GM19324 (cell line): ENCODE data around the gene ALX3.
"Not testable (repeated sequence)": the region's sequence is repeated elsewhere in the genome, so short reads cannot be mapped to it uniquely, and the experiment has no call there.

Experiments used
- ATAC-seq: cut with Tn5 transposase; IDR thresholded peaks from one replicate; pipeline ENCODE4 v1.9.1; 2021; ENCODE audit warnings: mild to moderate bottlenecking, moderate library complexity; ENCODE audit not compliant: unreplicated experiment, low FRiP score

The ALX3 gene

DNA sequence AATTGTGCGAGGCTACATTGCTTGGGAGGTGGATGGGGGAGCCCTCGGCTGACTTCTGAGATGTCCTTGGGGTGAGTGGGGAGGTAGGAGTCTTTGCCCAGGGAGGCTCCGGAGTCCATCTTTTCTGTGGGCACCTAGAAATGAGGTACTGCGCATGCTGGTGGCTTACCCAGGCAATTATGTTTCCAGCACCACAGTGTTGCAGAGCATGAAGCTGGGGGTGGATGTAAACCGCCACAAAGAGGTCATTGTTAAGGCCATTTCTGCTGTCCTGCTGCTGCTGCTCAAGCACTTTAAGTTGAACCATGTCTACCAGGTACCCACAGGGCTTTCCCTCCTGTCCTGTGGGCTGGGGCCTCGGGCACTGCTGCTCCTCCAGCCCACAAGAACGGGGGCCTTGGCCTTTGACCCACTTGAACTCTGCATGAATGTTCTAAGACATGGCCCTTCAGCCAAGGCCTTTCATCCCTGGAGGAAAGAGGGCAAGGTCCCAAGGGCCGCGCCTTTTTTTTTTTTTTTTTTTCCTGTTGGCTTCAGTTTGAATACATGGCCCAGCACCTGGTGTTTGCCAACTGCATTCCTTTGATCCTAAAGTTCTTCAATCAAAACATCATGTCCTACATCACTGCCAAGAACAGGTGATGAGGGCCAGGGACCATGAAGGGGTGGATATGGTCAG lies 21.4 kb downstream of the ALX3 start:
- ATAC-seq, result no peak

DNA sequence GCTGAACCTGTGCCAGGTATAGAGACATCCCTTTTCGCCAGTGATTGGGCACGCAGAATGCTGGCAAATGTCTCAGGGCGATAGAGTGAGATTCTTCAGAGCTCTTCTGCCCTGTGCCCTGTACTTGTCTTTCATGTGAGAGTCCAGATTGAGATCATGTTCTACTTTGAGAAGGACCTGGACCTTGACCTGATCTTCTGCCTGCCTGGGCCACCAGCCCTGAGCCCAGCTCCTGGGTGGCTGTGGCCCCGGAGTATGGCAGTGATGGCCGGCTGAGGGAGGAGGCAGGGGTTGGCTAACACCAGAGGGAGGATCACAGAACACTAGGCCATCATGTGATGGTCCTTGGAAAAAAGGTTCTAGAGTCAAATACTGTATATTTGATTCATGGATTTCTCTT lies 22.2 kb downstream of the ALX3 start:
- ATAC-seq, result no peak

DNA sequence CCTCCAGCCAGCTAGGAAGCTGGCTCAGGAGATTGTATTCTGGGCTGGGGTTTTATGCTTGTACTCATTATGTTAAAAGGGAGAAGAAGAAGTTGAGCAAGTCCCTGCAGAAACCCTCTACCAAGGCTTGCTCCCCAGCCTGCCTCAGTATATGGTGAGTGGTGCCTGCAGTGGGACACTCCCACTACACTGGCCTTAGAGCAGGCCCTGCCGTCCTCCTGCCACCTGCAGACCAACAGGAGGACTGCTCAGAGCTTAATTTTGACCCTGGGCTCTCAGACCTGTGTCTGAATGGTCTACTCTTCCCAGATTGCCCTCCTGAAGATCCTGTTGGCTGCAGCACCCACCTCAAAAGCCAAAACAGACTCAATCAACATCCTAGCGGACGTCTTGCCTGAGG lies 23.0 kb downstream of the ALX3 start:
- ATAC-seq, result no peak

DNA sequence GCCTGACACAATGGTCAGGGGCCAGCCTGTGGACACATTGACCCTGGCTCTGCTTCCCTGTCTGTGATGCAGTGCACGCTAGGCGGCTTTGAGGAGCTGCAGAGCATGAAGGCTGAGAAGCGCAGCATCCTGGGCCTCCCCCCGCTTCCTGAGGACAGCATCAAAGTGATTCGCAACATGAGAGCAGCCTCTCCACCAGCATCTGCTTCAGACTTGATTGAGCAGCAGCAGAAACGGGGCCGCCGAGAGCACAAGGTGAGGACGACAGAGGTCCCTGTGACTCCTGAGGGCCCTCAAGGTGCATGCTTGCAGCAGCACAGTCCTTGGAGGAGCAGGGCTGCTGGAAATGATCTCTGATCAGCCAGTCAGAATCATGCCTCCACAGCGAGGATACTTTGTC lies 27.5 kb downstream of the ALX3 start:
- no peak for ATAC-seq

DNA sequence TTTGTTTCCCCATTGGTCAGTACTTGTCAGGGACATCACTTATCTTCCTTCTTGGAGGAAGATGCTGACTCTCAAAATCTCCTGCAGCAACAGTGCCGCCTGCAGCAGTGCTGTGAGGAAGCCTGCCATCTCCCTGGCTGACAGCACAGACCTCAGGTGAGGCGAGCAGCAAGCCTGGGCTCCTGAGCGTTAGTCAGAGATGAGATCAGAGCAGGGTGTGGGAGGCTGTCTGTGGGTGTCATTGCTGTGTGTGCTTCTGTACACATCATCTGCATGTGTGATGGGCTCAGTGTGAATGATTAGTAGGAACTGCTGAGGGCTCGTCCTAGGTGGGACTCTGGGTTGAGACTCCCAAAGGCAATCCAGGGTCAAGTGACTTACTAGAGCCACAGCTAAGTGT lies 29.9 kb downstream of the ALX3 start:
- ATAC-seq, result no peak

DNA sequence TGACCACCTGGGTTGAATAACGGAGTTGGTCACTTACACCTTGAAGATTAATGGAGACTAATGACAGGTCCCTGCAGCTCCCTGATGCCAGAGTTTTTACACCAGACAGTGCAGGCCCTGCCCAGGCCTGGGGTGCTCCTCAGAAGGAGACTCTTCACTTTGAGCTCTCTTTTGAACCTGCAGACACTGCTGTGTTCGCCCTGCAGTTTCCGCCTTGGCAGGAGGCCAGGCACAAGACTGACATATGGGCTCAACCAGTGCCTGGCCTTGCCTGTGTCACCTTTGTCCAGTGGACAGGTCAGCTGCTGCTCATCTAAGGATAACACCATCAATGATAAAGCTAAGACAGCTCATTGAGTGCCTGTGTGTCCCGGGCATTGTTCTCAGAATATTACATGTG lies 30.8 kb downstream of the ALX3 start:
- no peak for ATAC-seq

DNA sequence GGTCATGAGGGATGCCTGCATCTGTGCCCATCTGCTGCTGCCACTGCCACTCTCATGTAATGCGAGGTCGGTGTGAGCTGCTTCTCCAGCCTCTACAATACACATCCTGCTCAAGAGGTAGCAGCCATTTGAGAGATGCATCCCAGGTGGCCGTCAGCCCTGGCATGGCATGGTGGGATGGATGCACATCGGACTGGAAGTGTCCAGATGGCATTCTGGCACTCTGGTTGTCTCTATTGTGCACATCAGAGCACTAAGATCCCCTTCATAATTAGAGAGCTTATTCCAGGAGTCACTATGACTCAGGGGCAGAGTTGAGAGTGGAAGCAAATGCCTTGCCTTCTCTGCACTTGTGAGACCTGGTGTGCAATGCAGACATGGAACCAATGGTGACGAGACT lies 32.2 kb downstream of the ALX3 start:
- ATAC-seq, result no peak

DNA sequence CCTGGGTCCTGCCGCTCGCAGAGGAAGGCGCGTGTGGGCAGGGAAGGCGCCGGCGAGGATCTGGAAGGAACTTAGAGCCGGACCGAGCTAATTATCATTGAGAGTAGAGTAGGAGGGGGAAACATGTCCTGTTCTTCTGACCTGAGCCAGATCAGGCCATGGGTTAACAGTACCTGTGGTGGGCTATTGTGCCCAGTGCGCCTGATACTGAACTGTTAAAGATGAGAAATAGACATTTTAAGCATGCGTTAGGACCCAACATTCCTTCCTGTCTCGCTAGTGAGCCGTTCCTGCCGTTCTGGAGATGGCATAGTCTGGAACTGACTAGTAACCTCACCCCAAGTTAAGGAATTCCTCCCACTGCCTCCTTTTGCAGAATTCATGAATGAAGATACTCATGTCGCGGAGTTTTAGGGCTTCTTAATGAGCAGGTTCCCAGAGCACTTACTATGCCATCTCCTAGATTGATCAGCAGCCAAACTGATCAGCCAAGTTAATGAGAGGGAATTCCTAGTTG lies 35.2 kb downstream of the ALX3 start:
- no peak for ATAC-seq

DNA sequence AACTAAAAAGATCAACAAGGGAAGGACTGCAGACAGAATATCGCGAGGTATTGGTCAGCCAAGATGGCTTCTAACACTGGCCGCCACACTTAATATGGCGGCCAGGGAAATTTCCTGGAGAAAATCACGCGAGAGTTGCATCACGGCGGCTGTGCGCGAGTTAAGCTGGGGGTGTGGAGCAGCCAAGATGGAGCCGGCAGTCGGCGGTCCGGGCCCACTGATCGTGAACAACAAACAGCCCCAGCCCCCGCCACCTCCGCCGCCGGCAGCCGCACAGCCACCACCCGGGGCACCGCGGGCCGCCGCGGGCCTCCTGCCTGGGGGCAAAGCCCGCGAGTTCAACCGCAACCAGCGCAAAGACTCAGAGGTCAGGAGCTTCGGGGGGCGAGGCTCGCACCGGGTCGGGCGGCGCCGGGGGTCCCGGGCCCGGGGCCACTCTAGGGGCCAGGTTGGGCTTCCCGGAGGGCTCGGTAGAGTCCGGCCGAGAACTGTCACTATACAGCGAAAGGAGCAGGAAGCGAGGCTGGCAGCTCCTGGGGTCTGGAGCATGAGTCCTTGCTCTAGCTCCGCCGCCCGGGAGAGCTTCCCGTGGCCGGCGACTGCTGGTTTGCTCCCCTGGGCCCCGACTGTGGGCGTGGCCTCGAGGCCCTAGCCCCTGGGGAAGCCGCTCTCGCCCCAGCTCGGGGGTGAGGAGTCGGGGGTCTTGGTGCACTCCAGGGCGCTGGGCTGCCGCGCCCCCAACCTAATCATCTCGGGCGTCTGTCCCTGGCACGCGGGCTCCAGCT lies 35.8 kb downstream of the ALX3 start, which contains the start of gene STRIP1:
Gene STRIP1, plus strand, starts transcription at position 174 of the 785 bp plus-strand sequence. Its CDS starts 14 bp downstream, at position 188.
- peak; percentile 89 for ATAC-seq

DNA sequence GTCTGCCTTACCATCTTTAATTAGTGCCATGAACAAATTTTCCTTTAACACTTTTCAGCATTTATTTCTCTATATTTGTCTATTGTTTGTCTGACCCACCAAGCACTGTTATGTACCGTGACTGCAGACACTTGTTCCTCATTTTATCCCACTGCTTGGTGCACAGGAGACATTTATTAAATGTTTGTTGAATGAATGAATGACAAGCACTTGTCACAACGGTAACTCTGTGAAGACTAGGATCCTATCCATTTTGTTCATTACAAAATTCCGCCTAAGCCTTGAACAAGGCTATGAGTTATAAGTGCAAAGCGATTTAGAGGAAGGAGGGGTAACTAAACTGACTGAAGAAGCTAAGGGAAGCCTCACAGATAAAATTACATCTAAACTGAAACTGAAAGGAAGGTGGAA lies 36.4 kb downstream of the ALX3 start:
- ATAC-seq, result no peak

DNA sequence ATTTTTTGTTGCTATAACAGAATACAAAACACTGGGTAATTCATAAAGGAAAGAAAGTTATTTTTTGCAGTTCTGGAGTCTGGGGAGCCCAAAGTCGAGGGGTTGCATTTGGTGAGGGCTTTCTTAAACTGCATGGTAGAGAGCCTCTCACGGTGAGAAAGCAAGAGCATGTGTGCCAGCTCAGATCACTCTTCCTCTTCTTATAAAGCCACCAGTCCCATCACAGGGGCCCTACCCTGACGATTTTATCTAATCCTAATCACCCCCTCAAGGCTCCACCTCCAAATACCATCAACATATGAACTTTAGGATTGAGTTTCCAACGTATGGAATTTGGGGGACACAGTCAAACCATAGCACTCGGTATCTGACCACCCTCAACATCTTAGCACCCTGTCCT lies 37.1 kb downstream of the ALX3 start:
- ATAC-seq, result no peak

DNA sequence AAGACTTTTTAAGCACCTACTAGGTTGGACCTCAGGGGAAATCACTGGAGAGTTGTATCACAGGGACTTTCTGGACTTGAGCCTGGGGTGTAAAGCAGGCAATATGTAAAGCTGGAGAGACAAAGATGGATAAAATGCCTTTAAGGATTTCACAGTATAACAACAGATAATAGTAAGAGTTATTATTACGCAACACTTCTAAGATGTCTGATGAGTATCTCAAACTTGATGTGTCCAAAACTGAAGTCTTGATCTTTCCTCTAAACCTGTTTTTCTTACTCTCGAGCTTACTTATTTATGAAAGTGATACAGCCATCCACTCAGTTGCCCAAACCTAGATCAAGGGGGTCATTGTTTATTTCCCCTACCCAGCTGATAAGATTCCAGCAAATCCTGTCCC lies 38.1 kb downstream of the ALX3 start:
- no peak for ATAC-seq

DNA sequence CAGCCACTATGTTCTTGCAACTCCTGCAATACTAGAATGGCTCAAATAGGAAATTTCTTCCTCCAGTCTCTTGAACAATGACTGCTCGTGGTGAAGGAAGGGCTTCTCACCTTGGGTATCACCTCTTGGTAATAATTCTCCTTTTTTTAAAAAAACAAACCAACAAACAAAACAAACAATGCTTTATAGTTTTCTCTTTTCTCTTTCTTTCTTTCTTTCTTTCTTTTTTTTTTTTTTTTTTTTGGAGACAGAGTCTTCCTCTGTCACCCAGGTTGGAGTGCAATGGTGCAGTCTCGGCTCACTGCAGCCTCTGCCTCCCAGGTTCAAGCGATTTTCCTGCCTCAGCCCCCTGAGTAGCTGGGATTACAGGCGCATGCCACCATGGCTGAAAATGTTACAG lies 39.8 kb downstream of the ALX3 start:
- not testable (repeated sequence) for ATAC-seq

DNA sequence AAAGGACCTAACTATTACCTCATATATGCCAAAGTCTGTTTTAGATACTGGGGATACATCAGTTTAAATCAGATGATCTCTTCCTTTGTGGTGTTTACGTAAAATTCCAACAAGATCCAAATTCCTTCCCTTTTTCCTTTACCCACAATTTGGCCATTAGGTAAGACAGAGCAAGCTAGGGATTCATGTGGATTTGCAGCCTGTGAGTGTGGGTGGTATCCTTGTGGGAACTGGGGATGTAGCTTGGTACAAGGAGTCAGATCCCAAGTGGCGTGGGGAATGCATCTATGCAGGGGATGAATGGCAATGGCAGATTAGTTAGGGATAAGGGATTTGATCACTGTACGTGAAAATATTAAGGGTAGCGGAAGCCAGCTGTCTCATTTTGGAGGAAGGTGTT lies 45.9 kb downstream of the ALX3 start:
- ATAC-seq, result no peak

DNA sequence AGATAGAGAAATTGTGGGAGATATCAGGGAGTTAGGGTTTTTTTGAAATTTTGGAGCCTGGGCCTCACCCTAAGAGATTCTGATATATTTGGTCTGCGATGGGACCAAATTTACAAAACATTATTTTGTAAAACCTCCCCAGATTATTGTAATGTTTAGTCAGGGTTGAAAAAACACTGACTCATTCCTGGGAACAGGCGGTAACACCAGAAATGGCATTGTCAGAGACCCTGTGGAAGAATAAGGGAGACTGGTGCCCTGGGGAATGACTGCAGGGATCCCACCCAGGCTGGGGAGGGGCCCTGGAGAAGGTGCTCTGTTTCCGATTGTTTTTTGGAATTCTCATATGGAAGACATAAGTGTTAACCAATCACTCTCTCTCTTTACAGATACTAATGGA lies 49.2 kb downstream of the ALX3 start:
- no peak for ATAC-seq

DNA sequence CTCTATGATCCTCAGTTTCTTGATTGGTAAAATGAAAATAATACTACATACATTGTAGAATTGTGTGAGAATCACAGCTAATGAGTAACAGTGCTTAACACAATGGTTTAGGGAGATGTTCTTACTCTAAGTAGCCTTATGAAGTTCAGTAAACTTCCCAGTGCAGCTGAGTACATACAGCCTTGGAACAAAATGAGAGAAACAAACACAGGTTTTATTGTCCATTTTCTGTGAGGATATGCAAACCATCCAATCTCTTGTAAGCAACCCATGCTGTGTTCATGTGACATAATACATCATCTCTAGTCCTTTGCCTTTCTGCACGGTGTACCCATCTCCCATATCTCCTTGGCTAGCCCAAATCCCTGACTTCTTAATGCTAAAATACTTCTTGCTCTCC lies 50.7 kb downstream of the ALX3 start:
- ATAC-seq, result no peak

DNA sequence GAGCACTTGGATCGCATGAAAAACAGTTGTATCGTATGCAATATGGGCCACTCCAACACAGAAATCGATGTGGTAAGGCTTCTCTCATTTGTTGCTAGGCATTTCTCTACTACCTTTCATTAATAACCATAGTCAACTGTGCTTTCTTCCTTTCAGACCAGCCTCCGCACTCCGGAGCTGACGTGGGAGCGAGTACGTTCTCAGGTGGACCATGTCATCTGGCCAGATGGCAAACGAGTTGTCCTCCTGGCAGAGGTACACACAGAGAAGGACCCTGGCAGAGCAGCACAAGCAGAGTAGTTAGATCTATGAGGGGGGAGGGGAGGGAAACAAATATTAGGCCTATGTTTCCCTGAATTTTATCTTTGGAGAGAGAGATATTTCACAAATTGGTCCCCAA lies 52.1 kb downstream of the ALX3 start:
- no peak for ATAC-seq

DNA sequence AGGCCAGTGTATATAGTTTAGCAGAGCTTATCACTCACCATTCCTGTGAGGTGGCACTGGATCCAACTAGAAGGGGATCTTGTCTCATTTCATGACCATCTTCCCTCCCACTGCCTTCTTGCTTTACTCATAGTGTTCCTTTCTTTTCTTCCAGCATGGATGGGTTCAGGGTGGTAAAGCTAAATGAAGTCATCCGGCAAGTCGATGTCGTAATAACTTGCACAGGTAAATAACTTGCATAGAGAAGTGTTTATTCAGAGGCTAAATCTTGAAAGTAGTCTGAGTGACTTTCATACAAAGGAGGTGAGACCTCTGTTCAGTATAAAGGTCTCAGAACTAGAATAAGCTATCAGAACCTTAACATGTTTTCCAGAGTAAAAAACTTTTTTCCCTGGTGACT lies 52.7 kb downstream of the ALX3 start:
- ATAC-seq, result no peak

DNA sequence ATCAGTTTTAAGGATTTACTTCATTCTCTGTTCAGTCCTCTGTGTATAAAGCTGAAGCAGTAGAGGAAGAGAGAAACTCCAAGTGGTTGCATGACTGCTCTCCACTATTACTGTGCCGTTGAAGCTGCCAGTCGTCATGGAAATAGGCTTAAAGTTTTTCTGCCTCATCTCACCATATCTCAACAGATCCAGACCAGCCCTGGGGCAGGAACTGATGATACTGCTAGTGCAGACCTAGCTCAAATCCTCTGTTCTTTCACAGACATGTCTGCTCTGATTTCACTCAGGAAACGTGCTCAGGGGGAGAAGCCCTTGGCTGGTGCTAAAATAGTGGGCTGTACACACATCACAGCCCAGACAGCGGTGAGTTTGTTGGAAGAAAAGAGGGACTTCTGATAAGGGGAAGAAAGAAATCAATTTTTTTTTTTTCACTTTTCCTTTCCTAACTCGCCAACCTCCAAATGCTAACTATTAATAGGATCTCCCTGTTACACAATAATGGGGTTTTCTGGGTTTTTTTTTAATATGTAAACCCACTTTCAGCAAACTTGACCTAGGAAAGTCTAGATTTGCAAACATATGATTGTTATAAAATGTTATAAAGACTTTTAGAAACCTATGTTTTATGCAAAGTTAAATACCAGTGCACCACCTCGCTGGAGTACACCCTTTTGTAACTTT lies 58.2 kb downstream of the ALX3 start:
- peak; percentile 52 for ATAC-seq

DNA sequence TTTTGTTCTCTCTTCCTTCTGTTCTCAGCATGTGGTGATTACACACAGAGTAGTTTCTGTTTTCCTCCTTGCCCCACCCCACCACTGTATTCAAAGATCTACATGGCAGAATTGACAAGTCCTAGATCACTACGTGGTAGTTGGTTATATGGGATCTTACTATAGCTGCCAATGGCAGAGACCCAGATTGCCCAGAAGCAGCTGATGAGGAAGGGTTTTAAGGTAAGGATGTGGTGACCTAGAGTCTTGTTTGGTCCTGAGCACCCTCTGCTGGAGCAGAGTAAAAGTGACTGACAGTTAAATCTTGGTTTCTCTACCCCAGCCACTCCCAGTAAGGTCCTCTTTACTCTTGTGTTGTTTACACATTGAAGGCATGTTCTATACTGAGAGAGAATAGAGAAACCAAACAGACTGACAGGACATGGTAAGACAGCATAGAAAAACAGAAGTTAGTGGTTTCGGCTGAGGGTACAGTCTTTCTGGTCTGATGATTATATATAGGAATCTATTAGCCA lies 58.9 kb downstream of the ALX3 start:
- peak; percentile 92 for ATAC-seq
